ENCODE measurements around the gene KDM4C. TPM values are rescaled to one million over a fixed set of nuclear protein-coding genes. Genes with fewer than 3 reads are reported as not detected.

KDM4C gene
- total RNA-seq, 1 donor from 2014 or later = 18.2 TPM

- no peak overlapping the region for H3K4me3 ChIP-seq (ENCODE audit: insufficient read depth, low read depth, low read length)
- Mint-ChIP-seq H3K4me3 (ENCODE audit: unreplicated experiment) (no peak overlapping the region), H3K27me3 (ENCODE audit: low read depth, unreplicated experiment) (no peaks in the 10 kb centered on the region), H3K4me1 (ENCODE audit: low read depth, unreplicated experiment) (peaks cover 3% of the 10 kb centered on the region), H3K36me3 (ENCODE audit: low read depth, unreplicated experiment) (peaks cover 6% of the 10 kb centered on the region), H3K9me3 (ENCODE audit: unreplicated experiment) (peaks cover 2% of the 10 kb centered on the region), H3K27ac (ENCODE audit: unreplicated experiment) (no peak overlapping the region)
- H3K27me3 ChIP-seq (ENCODE audit: insufficient read depth, low read length) = no peaks in the 10 kb centered on the region
- no peak overlapping the region for H3K9ac ChIP-seq (ENCODE audit: low read length)
- no peaks in the 10 kb centered on the region for H3K9me3 ChIP-seq (ENCODE audit: insufficient read depth, low read depth, low read length)
- H2AFZ ChIP-seq (ENCODE audit: low read depth, low read length) = no peak overlapping the region
- H3K79me2 ChIP-seq (ENCODE audit: insufficient read depth, low read length) = no peaks in the 10 kb centered on the region
- no peaks in the 10 kb centered on the region for H3K36me3 ChIP-seq (ENCODE audit: insufficient read depth, low read length)
- TF ChIP-seq EZH2 (IDR thresholded peaks at IDR 0.05; ENCODE audit: insufficient read depth, low read length) (no peak), CTCF (IDR thresholded peaks at IDR 0.05; ENCODE audit: insufficient read depth, low read depth, low read length) (no peak)
- H4K20me1 ChIP-seq (ENCODE audit: insufficient read depth, low read length) = peaks cover 5% of the 10 kb centered on the region
- H3K27ac ChIP-seq (ENCODE audit: low read depth, low read length) = no peak overlapping the region
- H3K4me2 ChIP-seq (ENCODE audit: low read length) = no peak overlapping the region
- no peaks in the 10 kb centered on the region for H3K4me1 ChIP-seq (ENCODE audit: insufficient read depth, low read length)
- DNase-seq (ENCODE audit: low read depth) (no peak), FAIRE-seq (no peak)
These were observed 163.5 kb downstream of the KDM4C start for GRCh38 chr9:6921315-6921714.

DNA sequence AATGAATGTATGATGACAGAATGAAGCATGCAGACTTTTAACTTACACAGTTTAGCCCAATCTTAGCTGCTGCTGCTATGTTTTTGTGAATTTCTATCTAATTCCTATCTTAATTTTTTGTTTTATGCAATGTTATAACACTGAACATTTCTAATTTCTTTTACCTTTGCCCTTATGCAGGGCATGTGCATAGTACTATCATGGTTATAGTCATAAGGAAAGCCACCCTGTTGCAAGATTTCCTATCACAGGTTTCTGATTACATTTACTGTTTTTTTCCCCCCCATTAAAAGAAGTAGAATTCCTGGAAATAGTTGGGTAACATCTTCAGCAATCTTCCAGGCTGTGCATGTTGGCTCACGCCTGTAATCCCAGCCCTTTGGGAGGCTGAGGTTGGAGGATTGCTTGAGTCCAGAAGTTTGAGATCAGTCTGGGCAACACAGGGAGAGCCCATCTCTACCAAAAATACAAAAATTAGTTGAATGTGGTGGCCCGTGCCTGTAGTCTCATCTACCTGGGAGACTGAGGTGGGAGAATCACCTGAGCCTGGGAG is 164.4 kb downstream of the KDM4C start:
- H3K4me3 Mint-ChIP-seq (ENCODE audit: unreplicated experiment) = no peak overlapping the region
- H3K9me3 ChIP-seq (ENCODE audit: insufficient read depth, low read depth, low read length) = no peaks in the 10 kb centered on the region
- peaks cover 3% of the 10 kb centered on the region for H3K4me1 Mint-ChIP-seq (ENCODE audit: low read depth, unreplicated experiment)
- H3K4me1 ChIP-seq (ENCODE audit: insufficient read depth, low read length) = no peaks in the 10 kb centered on the region
- DNase-seq (ENCODE audit: low read depth) (no peak), FAIRE-seq (no peak)
- H3K36me3 ChIP-seq (ENCODE audit: insufficient read depth, low read length) = no peaks in the 10 kb centered on the region
- no peak overlapping the region for H3K4me2 ChIP-seq (ENCODE audit: low read length)
- H3K36me3 Mint-ChIP-seq (ENCODE audit: low read depth, unreplicated experiment) = peaks cover 6% of the 10 kb centered on the region
- no peaks in the 10 kb centered on the region for H3K27me3 ChIP-seq (ENCODE audit: insufficient read depth, low read length)
- peaks cover 2% of the 10 kb centered on the region for H3K9me3 Mint-ChIP-seq (ENCODE audit: unreplicated experiment)
- H2AFZ ChIP-seq (ENCODE audit: low read depth, low read length) = no peak overlapping the region
- no peaks in the 10 kb centered on the region for H3K79me2 ChIP-seq (ENCODE audit: insufficient read depth, low read length)
- H3K4me3 ChIP-seq (ENCODE audit: insufficient read depth, low read depth, low read length) = no peak overlapping the region
- H4K20me1 ChIP-seq (ENCODE audit: insufficient read depth, low read length) = peaks cover 2% of the 10 kb centered on the region
- no peak for TF ChIP-seq EZH2 (IDR thresholded peaks at IDR 0.05; ENCODE audit: insufficient read depth, low read length)
- TF ChIP-seq CTCF (IDR thresholded peaks at IDR 0.05; ENCODE audit: insufficient read depth, low read depth, low read length) = no peak
- no peak overlapping the region for H3K9ac ChIP-seq (ENCODE audit: low read length)
- no peaks in the 10 kb centered on the region for H3K27me3 Mint-ChIP-seq (ENCODE audit: low read depth, unreplicated experiment)
- H3K27ac Mint-ChIP-seq (ENCODE audit: unreplicated experiment) = no peak overlapping the region
- H3K27ac ChIP-seq (ENCODE audit: low read depth, low read length) = no peak overlapping the region

- Histone ChIP-seq H3K79me2 (ENCODE audit: insufficient read depth, low read length) (no peaks in the 10 kb centered on the region), H3K4me3 (ENCODE audit: insufficient read depth, low read depth, low read length) (no peak overlapping the region), H3K9me3 (ENCODE audit: insufficient read depth, low read depth, low read length) (no peaks in the 10 kb centered on the region), H3K27ac (ENCODE audit: low read depth, low read length) (no peak overlapping the region), H3K9ac (ENCODE audit: low read length) (no peak overlapping the region), H2AFZ (ENCODE audit: low read depth, low read length) (no peak overlapping the region), H3K4me2 (ENCODE audit: low read length) (no peak overlapping the region), H3K27me3 (ENCODE audit: insufficient read depth, low read length) (no peaks in the 10 kb centered on the region), H3K4me1 (ENCODE audit: insufficient read depth, low read length) (no peaks in the 10 kb centered on the region), H4K20me1 (ENCODE audit: insufficient read depth, low read length) (no peaks in the 10 kb centered on the region), H3K36me3 (ENCODE audit: insufficient read depth, low read length) (no peaks in the 10 kb centered on the region)
- H3K27me3 Mint-ChIP-seq (ENCODE audit: low read depth, unreplicated experiment) = no peaks in the 10 kb centered on the region
- FAIRE-seq (no peak), DNase-seq (ENCODE audit: low read depth) (no peak)
- H3K4me3 Mint-ChIP-seq (ENCODE audit: unreplicated experiment) = no peak overlapping the region
- peaks cover 6% of the 10 kb centered on the region for H3K36me3 Mint-ChIP-seq (ENCODE audit: low read depth, unreplicated experiment)
- H3K27ac Mint-ChIP-seq (ENCODE audit: unreplicated experiment) = no peak overlapping the region
- peaks cover 3% of the 10 kb centered on the region for H3K4me1 Mint-ChIP-seq (ENCODE audit: low read depth, unreplicated experiment)
- TF ChIP-seq EZH2 (IDR thresholded peaks at IDR 0.05; ENCODE audit: insufficient read depth, low read length) (no peak), CTCF (IDR thresholded peaks at IDR 0.05; ENCODE audit: insufficient read depth, low read depth, low read length) (no peak)
- H3K9me3 Mint-ChIP-seq (ENCODE audit: unreplicated experiment) = peaks cover 2% of the 10 kb centered on the region
These were observed 164.9 kb downstream of the KDM4C start for GRCh38 chr9:6922680-6923079.
